HepG2 (cell line): ENCODE data around the gene BHLHE41. TPM values are rescaled to one million over a fixed set of nuclear protein-coding genes. Genes with fewer than 3 reads are reported as not detected.
A peak's percentile ranks its signal among the peaks of the same experiment; 100 is the strongest.

Source experiments
- EHMT2 ChIP-seq: fragments of 200-600 bp; sonication (generic); IDR thresholded peaks from 2 replicates; pipeline ENCODE4 v1.7.0; 2017; ENCODE audit warnings: antibody characterized with exemption, low read depth, low read length, borderline replicate concordance
- EZH2 ChIP-seq: conservative IDR thresholded peaks from 2 replicates; pipeline ENCODE4 v1.6.1; 2012; ENCODE audit warnings: mild to moderate bottlenecking, low read depth, low read length, moderate library complexity
- IKZF1 ChIP-seq: fragments of 450-650 bp; IDR thresholded peaks from 2 replicates; pipeline ENCODE4 v1.7.1; 2016
- ISX ChIP-seq: sonication (generic); formaldehyde crosslinking; conservative IDR thresholded peaks from 2 replicates; pipeline ENCODE4 v1.5.0; 2020; ENCODE audit warnings: missing genetic modification reagents
- PAX8 ChIP-seq: sonication (generic); formaldehyde crosslinking; IDR thresholded peaks from 2 replicates; pipeline ENCODE4 v1.8.0; 2022; ENCODE audit warnings: mild to moderate bottlenecking, missing genetic modification reagents, borderline replicate concordance
- RFXANK ChIP-seq: IDR thresholded peaks from 2 replicates; pipeline ENCODE4 v1.6.1; 2016
- RNF2 ChIP-seq: fragments of 450-650 bp; conservative IDR thresholded peaks from 2 replicates; pipeline ENCODE4 v1.6.1; 2016; ENCODE audit warnings: low read depth
- SALL2 ChIP-seq: sonication (generic); formaldehyde crosslinking; IDR thresholded peaks from 2 replicates; pipeline ENCODE4 v1.8.1; 2023; ENCODE audit warnings: mild to moderate bottlenecking, missing genetic modification reagents, inconsistent platforms
- TEAD2 ChIP-seq: sonication (generic); formaldehyde crosslinking; IDR thresholded peaks from 2 replicates; pipeline ENCODE4 v1.9.0; 2021; ENCODE audit warnings: missing genetic modification reagents
- U2AF2 ChIP-seq: fragments of 200-400 bp; formaldehyde crosslinking; IDR thresholded peaks from 2 replicates; pipeline ENCODE4 v1.6.1; 2017; ENCODE audit warnings: low read depth, mild to moderate bottlenecking, low read length
- ZNF264 ChIP-seq: sonication (generic); formaldehyde crosslinking; IDR thresholded peaks from 2 replicates; pipeline ENCODE4 v1.4.0; 2020; ENCODE audit warnings: missing genetic modification reagents
- ZNF589 ChIP-seq: sonication (generic); formaldehyde crosslinking; conservative IDR thresholded peaks from 2 replicates; pipeline ENCODE4 v1.8.0; 2022; ENCODE audit warnings: mild to moderate bottlenecking, moderate library complexity, missing genetic modification reagents
- ZNF672 ChIP-seq: sonication (generic); formaldehyde crosslinking; IDR thresholded peaks from 2 replicates; pipeline ENCODE4 v1.8.1; 2022; ENCODE audit warnings: missing genetic modification reagents
- polyA plus RNA-seq, 8 experiments: library from polyadenylated mRNA; depleted of rRNA in 3 of 8; stranded (reverse) in 7 of 8; unstranded in 1 of 8; fragments of >200 nt; fragmentation: Illumina TruSeq in 4 of 8; extraction: Trizol in 4 of 8; gene quantifications; 2 replicates each; pipeline versions ENCODE4 v1.2.1 to v1.2.3, GENCODE V29; 2011 to 2016; ENCODE audit warnings: low read depth in 4 of 8, missing spikeins in 1 of 8, mixed read lengths in 1 of 8; ENCODE audit not compliant: insufficient read depth in 1 of 8
- total RNA-seq, 5 experiments: library from RNA; depleted of rRNA; stranded (reverse); fragments of >200 nt; fragmentation: Illumina TruSeq; extraction: Trizol; gene quantifications; 2 replicates each; pipeline ENCODE4 v1.2.3, GENCODE V29; 2016; ENCODE audit warnings: low read depth in 1 of 5
- TF ChIP-seq, protein P1 (sequence below): sonication (generic); formaldehyde crosslinking; IDR thresholded peaks from 2 replicates; pipeline ENCODE4 v1.8.0; 2022; ENCODE audit warnings: missing genetic modification reagents, mild to moderate bottlenecking, moderate library complexity, borderline replicate concordance
- TF ChIP-seq, protein P2 (sequence below): sonication (generic); formaldehyde crosslinking; IDR thresholded peaks from 2 replicates; pipeline ENCODE4 v1.5.0; 2020; ENCODE audit warnings: mild to moderate bottlenecking, low read depth, missing genetic modification reagents, borderline replicate concordance
- TF ChIP-seq, protein P3 (sequence below): sonication (generic); formaldehyde crosslinking; IDR thresholded peaks from 2 replicates; pipeline ENCODE4 v1.5.0; 2020; ENCODE audit warnings: missing genetic modification reagents
- TF ChIP-seq, protein P4 (sequence below): sonication (generic); formaldehyde crosslinking; IDR thresholded peaks from 2 replicates; pipeline ENCODE4 v1.4.0; 2020; ENCODE audit warnings: low read depth, mild to moderate bottlenecking, missing genetic modification reagents
- TF ChIP-seq, protein P5 (sequence below): sonication (generic); formaldehyde crosslinking; IDR thresholded peaks from 2 replicates; pipeline ENCODE4 v1.5.0; 2020; ENCODE audit warnings: missing genetic modification reagents, mild to moderate bottlenecking, borderline replicate concordance
- TF ChIP-seq, protein P6 (sequence below): sonication (generic); formaldehyde crosslinking; IDR thresholded peaks from 2 replicates; pipeline ENCODE4 v1.5.0; 2020; ENCODE audit warnings: mild to moderate bottlenecking, missing genetic modification reagents

BHLHE41 gene
- total and polyA plus RNA-seq, 2 of the 13 experiments (the other 11 are each of a cell fraction or from before 2014, with no cell fraction given) = 0.03 TPM; not detected in 1

DNA sequence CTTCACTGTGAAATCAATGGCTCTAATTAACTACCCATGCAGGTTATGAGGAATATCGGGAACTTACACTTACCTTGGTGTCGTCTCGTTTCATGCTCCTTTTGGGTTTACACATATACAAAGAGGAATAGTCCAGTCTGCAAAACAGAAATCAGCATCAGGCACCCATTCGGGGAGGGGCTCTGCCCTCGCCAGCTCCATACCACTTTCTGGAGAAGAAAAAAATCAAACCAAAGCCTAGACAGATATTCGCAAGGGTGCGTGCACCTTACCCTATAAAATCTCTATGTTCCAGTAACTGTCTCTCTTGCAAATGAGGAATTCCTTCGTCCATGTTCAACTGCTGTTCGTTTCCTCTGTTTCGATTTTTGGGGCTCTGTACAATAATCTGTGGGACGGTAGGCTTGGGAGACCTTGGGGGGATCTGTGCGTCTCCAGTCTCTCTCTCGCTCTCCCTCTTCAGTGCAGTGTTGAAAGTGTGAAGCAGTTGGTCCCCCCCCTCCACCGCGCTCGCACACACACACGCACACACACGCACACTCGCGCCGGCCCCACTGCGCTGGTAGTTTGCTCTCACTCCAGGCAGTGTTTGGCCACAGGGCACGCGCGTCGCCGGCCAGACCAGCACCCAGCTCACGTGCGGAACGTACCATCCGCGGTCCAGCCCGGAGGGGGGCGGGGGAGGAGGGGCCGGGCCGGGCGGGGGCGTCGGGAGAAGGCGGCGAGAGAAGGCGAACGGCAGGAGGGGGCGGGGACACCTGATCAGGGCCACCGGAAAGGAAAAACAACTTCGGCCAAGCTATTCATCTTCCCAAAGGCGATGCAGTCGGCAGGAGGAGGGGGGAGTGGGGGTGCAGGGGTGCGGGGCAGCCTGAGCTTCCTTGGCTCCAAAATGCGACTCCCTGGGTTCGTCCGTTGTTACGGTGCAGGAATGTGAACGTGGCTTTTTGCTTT is at the start of gene BHLHE41 (continued):
- TF ChIP-seq RNF2 = 0 out of 2 replicates have a peak, but pooled peaks have one; percentile 44
- TF ChIP-seq ZNF672 (CRISPR knock-in tag) = no peak
- no peak for TF ChIP-seq IKZF1
- 0 out of 2 replicates have a peak, but pooled peaks have one; percentile 18 for TF ChIP-seq SALL2 (CRISPR knock-in tag)
- TF ChIP-seq, protein P1, sequence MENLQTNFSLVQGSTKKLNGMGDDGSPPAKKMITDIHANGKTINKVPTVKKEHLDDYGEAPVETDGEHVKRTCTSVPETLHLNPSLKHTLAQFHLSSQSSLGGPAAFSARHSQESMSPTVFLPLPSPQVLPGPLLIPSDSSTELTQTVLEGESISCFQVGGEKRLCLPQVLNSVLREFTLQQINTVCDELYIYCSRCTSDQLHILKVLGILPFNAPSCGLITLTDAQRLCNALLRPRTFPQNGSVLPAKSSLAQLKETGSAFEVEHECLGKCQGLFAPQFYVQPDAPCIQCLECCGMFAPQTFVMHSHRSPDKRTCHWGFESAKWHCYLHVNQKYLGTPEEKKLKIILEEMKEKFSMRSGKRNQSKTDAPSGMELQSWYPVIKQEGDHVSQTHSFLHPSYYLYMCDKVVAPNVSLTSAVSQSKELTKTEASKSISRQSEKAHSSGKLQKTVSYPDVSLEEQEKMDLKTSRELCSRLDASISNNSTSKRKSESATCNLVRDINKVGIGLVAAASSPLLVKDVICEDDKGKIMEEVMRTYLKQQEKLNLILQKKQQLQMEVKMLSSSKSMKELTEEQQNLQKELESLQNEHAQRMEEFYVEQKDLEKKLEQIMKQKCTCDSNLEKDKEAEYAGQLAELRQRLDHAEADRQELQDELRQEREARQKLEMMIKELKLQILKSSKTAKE (CRISPR knock-in tag) = no peak
- TF ChIP-seq RFXANK (CRISPR knock-in tag) = no peak
- TF ChIP-seq, protein P2, sequence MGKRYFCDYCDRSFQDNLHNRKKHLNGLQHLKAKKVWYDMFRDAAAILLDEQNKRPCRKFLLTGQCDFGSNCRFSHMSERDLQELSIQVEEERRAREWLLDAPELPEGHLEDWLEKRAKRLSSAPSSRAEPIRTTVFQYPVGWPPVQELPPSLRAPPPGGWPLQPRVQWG (CRISPR knock-in tag) = no peak
- no peak for TF ChIP-seq ISX (CRISPR knock-in tag)
- no peak for TF ChIP-seq PAX8 (CRISPR knock-in tag)
- TF ChIP-seq, protein P3, sequence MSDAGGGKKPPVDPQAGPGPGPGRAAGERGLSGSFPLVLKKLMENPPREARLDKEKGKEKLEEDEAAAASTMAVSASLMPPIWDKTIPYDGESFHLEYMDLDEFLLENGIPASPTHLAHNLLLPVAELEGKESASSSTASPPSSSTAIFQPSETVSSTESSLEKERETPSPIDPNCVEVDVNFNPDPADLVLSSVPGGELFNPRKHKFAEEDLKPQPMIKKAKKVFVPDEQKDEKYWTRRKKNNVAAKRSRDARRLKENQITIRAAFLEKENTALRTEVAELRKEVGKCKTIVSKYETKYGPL = no peak
- no peak for TF ChIP-seq ZNF589 (CRISPR knock-in tag)
- TF ChIP-seq, protein P4, sequence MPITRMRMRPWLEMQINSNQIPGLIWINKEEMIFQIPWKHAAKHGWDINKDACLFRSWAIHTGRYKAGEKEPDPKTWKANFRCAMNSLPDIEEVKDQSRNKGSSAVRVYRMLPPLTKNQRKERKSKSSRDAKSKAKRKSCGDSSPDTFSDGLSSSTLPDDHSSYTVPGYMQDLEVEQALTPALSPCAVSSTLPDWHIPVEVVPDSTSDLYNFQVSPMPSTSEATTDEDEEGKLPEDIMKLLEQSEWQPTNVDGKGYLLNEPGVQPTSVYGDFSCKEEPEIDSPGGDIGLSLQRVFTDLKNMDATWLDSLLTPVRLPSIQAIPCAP (CRISPR knock-in tag) = no peak
- TF ChIP-seq EHMT2 = no peak
- no peak for TF ChIP-seq U2AF2
- TF ChIP-seq, protein P5, sequence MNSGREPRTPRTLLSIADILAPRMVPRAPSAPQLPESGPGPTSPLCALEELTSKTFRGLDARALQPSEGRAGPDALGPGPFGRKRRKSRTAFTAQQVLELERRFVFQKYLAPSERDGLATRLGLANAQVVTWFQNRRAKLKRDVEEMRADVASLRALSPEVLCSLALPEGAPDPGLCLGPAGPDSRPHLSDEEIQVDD = no peak
- TF ChIP-seq ZNF264 (CRISPR knock-in tag) = no peak
- TF ChIP-seq, protein P6, sequence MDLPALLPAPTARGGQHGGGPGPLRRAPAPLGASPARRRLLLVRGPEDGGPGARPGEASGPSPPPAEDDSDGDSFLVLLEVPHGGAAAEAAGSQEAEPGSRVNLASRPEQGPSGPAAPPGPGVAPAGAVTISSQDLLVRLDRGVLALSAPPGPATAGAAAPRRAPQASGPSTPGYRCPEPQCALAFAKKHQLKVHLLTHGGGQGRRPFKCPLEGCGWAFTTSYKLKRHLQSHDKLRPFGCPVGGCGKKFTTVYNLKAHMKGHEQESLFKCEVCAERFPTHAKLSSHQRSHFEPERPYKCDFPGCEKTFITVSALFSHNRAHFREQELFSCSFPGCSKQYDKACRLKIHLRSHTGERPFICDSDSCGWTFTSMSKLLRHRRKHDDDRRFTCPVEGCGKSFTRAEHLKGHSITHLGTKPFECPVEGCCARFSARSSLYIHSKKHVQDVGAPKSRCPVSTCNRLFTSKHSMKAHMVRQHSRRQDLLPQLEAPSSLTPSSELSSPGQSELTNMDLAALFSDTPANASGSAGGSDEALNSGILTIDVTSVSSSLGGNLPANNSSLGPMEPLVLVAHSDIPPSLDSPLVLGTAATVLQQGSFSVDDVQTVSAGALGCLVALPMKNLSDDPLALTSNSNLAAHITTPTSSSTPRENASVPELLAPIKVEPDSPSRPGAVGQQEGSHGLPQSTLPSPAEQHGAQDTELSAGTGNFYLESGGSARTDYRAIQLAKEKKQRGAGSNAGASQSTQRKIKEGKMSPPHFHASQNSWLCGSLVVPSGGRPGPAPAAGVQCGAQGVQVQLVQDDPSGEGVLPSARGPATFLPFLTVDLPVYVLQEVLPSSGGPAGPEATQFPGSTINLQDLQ (CRISPR knock-in tag) = no peak
- no peak for TF ChIP-seq TEAD2 (CRISPR knock-in tag)
- TF ChIP-seq EZH2 = peak; percentile 99
